ENCODE data around the gene PPP4R3C. TPM values are rescaled to one million over a fixed set of nuclear protein-coding genes. Genes with fewer than 3 reads are reported as not detected.

PPP4R3C gene
- total and polyA plus RNA-seq, 2 of the 13 experiments (the other 11 are each of a cell fraction or from before 2014, with no cell fraction given) = not detected

- TF ChIP-seq CCDC6 (CRISPR knock-in tag; IDR thresholded peaks at IDR 0.05) (no peak), SP4 (CRISPR knock-in tag; IDR thresholded peaks at IDR 0.05) (no peak), CEBPG (CRISPR knock-in tag; IDR thresholded peaks at IDR 0.05) (peak; percentile 56), UBTF (CRISPR knock-in tag; IDR thresholded peaks at IDR 0.05) (no peak), NFIB (CRISPR knock-in tag; IDR thresholded peaks at IDR 0.05; ENCODE audit: borderline replicate concordance) (no peak), TRIM22 (IDR thresholded peaks at IDR 0.05) (no peak), EP300 (IDR thresholded peaks at IDR 0.05; ENCODE audit: low read depth in 2 of 2, low read length in 2 of 2) (peak in 1 of 2 experiments; percentile 32; a peak in 1 of 4 replicates), EP300 (CRISPR knock-in tag; IDR thresholded peaks at IDR 0.05; ENCODE audit: borderline replicate concordance) (no peak), ZBTB26 (CRISPR knock-in tag; IDR thresholded peaks at IDR 0.05; ENCODE audit: borderline replicate concordance) (no peak), ZSCAN12 (CRISPR knock-in tag; IDR thresholded peaks at IDR 0.05) (no peak), ZNF446 (CRISPR knock-in tag; IDR thresholded peaks at IDR 0.05) (no peak)
Measured at GRCh38 chrX:27451324-27451723, 11.8 kb downstream of the PPP4R3C start (continued).

Data from HepG2 (cell line).